NT2/D1 (cell line): Measurements from ENCODE around the gene TENM4.

Experiments
- SUZ12 ChIP-seq: IDR thresholded peaks from 2 replicates; pipeline ENCODE4 v1.6.1; 2011; ENCODE audit not compliant: insufficient read length, insufficient read depth; ENCODE audit errors: extremely low read depth
- YY1 ChIP-seq: IDR thresholded peaks from 2 replicates; pipeline ENCODE4 v1.6.1; 2011; ENCODE audit not compliant: insufficient read length, insufficient read depth
- ZNF274 ChIP-seq: IDR thresholded peaks from 2 replicates; pipeline ENCODE4 v1.6.1; 2011; ENCODE audit warnings: mild to moderate bottlenecking, low read depth, low read length

GRCh38 chr11:79021601-79022000, 419.2 kb downstream of the TENM4 start:
- TF ChIP-seq YY1 (no peak), ZNF274 (no peak), SUZ12 (no peak)
